Endothelial cell (in vitro differentiated cells): ENCODE results near the gene IGFBP4. TPM values are rescaled to one million over a fixed set of nuclear protein-coding genes. Genes with fewer than 3 reads are reported as not detected.
"Not testable (repeated sequence)": the region's sequence is repeated elsewhere in the genome, so short reads cannot be mapped to it uniquely, and the experiment has no call there.

Source experiments
- DNase-seq: peaks from one replicate; pipeline ENCODE4 v3.0.0; 2021; ENCODE audit warnings: low spot score
- H3K27ac Mint-ChIP-seq: one replicate; pipeline ENCODE4 v1.8.0; 2021; ENCODE audit warnings: mixed read lengths, inconsistent platforms; ENCODE audit not compliant: unreplicated experiment
- H3K27me3 Mint-ChIP-seq: one replicate; pipeline ENCODE4 v1.8.0; 2021; ENCODE audit warnings: mild to moderate bottlenecking, moderate library complexity, mixed read lengths, inconsistent platforms; ENCODE audit not compliant: unreplicated experiment
- H3K36me3 Mint-ChIP-seq: one replicate; pipeline ENCODE4 v1.8.0; 2021; ENCODE audit warnings: mild to moderate bottlenecking, low read depth, mixed read lengths, inconsistent platforms; ENCODE audit not compliant: unreplicated experiment
- H3K4me1 Mint-ChIP-seq: one replicate; pipeline ENCODE4 v1.8.0; 2021; ENCODE audit warnings: mild to moderate bottlenecking, mixed read lengths, inconsistent platforms; ENCODE audit not compliant: unreplicated experiment
- H3K4me3 Mint-ChIP-seq: one replicate; pipeline ENCODE4 v1.8.0; 2021; ENCODE audit warnings: mild to moderate bottlenecking, mixed read lengths, inconsistent platforms; ENCODE audit not compliant: unreplicated experiment
- H3K9me3 Mint-ChIP-seq: one replicate; pipeline ENCODE4 v1.8.0; 2021; ENCODE audit warnings: mixed read lengths, inconsistent platforms; ENCODE audit not compliant: unreplicated experiment
- total RNA-seq: library from RNA; stranded (reverse); fragmentation: NEBNext Ultra II Directional; extraction: Animal tissue kit (Norgen Biotek cat#: 25700); gene quantifications from one replicate; pipeline ENCODE4 v1.2.1, GENCODE V29; 2021; ENCODE audit not compliant: unreplicated experiment
- TF ChIP-seq, protein P1 (sequence below): fragments of 200-600 bp; sonication (generic); IDR thresholded peaks from one replicate; pipeline ENCODE4 v1.5.0; 2021; ENCODE audit warnings: antibody characterized with exemption; ENCODE audit not compliant: unreplicated experiment

IGFBP4 gene
- total RNA-seq, 1 donor from 2014 or later = 1,531 TPM

DNA sequence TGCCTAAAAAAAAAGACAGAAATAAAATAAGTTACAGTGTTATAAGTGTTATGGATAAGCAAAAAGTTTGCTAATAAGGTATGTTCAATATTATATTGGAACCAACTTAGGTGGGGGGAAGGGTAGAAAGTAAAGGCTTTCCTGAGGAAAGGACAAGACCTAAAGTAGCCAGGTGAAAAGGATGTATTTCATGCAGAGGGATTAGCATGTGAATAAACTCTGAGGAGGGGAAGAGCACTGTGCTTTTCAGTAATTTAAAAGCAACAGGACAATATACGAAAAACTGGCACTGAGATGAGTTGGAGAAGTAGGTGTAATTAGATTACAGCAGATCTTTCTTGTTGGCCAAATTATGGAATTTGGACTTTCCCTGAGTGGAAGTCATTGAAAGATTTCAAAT is 33.2 kb upstream of the IGFBP4 start:
- Mint-ChIP-seq H3K4me3 (no peak overlapping the region), H3K4me1 (peaks cover 9% of the 10 kb centered on the region), H3K36me3 (no peaks in the 10 kb centered on the region), H3K27me3 (no peaks in the 10 kb centered on the region), H3K27ac (no peak overlapping the region), H3K9me3 (no peaks in the 10 kb centered on the region)
- TF ChIP-seq, protein P1, sequence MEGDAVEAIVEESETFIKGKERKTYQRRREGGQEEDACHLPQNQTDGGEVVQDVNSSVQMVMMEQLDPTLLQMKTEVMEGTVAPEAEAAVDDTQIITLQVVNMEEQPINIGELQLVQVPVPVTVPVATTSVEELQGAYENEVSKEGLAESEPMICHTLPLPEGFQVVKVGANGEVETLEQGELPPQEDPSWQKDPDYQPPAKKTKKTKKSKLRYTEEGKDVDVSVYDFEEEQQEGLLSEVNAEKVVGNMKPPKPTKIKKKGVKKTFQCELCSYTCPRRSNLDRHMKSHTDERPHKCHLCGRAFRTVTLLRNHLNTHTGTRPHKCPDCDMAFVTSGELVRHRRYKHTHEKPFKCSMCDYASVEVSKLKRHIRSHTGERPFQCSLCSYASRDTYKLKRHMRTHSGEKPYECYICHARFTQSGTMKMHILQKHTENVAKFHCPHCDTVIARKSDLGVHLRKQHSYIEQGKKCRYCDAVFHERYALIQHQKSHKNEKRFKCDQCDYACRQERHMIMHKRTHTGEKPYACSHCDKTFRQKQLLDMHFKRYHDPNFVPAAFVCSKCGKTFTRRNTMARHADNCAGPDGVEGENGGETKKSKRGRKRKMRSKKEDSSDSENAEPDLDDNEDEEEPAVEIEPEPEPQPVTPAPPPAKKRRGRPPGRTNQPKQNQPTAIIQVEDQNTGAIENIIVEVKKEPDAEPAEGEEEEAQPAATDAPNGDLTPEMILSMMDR = no peak
- DNase-seq = no peak

DNA sequence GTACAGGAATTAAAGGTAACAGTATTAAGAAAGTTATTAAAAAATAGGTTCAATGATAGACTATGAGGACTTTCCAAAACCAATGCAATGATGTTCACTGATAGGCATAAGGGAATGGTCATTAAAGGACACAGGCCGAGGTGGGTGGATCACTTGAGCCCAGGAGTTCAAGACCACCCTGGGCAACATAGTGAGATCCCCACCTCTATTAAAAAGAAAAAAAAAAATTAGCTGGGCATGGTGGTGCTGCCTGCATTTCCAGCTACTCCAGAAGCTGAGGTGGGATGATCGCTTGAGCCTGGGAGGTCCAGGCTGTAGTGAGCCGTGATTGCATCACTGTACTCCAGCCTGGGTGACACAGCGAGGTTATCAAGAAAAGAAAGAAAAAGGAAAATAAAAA is 31.4 kb upstream of the IGFBP4 start:
- Mint-ChIP-seq H3K27me3 (no peaks in the 10 kb centered on the region), H3K4me1 (peaks cover 9% of the 10 kb centered on the region), H3K27ac (no peak overlapping the region), H3K4me3 (no peak overlapping the region), H3K36me3 (no peaks in the 10 kb centered on the region), H3K9me3 (no peaks in the 10 kb centered on the region)
- DNase-seq = no peak
- TF ChIP-seq, protein P1 = no peak

DNA sequence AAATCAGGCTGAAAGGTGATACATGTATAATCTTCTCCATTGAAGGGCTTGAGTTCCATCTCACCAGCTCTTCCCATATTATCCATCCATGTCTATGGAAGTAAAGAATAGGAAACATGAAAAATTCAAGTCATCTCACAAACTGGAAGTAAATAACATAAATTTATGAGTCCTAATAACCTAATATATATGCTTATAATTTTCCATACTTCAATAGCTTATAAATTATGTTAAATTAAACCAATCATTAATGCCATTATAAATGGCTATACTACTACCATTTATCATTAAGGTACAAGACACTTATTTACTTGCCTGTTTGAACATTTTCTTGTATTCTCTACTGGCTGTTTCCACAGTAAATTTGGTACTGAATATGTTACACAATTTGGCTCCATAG is 30.4 kb upstream of the IGFBP4 start:
- TF ChIP-seq, protein P1 = no peak
- H3K4me3 Mint-ChIP-seq = no peak overlapping the region
- H3K27ac Mint-ChIP-seq = no peak overlapping the region
- no peaks in the 10 kb centered on the region for H3K27me3 Mint-ChIP-seq
- no peaks in the 10 kb centered on the region for H3K9me3 Mint-ChIP-seq
- H3K36me3 Mint-ChIP-seq = no peaks in the 10 kb centered on the region
- peaks cover 9% of the 10 kb centered on the region for H3K4me1 Mint-ChIP-seq
- no peak for DNase-seq

DNA sequence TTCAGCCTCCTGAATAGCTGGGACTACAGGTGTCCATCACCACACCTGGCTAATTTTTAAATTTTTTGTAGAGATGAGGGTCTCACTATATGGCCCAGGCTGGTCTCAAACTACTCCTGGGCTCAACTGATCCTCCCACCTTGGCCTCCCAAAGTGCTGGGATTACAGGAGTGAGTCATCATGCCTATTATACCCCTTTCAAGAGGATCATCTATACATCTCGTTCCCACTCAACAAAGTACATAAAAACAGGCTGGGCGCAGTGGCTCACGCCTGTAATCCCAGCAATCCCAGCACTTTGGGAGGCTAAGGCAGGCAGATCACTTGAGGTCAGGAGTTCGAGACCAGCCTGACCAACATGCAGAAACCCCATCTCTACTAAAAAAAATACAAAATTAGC is 28.9 kb upstream of the IGFBP4 start:
- not testable (repeated sequence) for H3K9me3 Mint-ChIP-seq, H3K4me3 Mint-ChIP-seq, H3K27me3 Mint-ChIP-seq, DNase-seq, H3K36me3 Mint-ChIP-seq, H3K27ac Mint-ChIP-seq
- H3K4me1 Mint-ChIP-seq = peaks cover 11% of the 10 kb centered on the region

DNA sequence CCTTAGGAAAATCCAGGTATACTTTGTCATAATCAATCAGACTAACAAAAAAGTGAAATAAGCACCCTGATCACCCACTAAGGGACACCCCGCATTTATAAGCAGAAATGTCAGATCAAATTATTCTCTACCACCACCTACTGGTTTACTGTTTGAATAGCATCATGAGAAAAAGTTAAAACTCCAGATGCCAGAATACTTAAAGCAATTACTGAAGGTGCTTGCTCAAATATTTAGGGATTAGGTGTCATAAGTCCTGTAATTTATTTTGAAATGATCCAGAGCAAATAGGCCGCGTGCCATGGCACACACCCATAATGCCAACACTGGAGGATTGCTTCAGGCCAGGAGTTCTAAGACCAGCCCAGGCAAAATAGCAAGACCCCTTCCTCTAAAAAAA is 27.9 kb upstream of the IGFBP4 start:
- peaks cover 10% of the 10 kb centered on the region for H3K4me1 Mint-ChIP-seq
- H3K27ac Mint-ChIP-seq = no peak overlapping the region
- H3K36me3 Mint-ChIP-seq = no peaks in the 10 kb centered on the region
- no peaks in the 10 kb centered on the region for H3K9me3 Mint-ChIP-seq
- DNase-seq = no peak
- H3K27me3 Mint-ChIP-seq = peaks cover 2% of the 10 kb centered on the region
- TF ChIP-seq, protein P1 = peak; percentile 71
- no peak overlapping the region for H3K4me3 Mint-ChIP-seq

DNA sequence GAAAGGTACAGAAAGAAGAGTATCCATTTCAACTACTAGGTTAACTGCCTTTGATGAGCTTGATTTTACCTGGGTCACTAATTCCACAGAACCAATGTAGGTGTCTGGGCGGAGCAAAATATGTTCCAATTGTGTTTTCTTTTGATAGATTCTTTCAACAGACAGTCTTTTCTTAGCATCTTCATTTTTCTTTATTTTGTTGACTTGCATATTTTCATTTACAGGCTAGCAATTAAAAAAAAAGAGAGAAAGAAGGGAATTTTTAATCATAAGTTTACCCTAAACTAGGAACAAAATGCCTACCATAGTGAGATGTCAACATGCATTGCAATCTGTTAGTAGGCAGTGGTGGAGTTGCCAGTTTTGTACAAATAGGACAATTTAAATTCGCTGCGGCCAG is 26.6 kb upstream of the IGFBP4 start:
- Mint-ChIP-seq H3K4me1 (peaks cover 7% of the 10 kb centered on the region), H3K36me3 (no peaks in the 10 kb centered on the region), H3K27ac (no peak overlapping the region)

More for the DNA sequence above, 26.6 kb upstream of the IGFBP4 start:
- TF ChIP-seq, protein P1 = no peak
- H3K27me3 Mint-ChIP-seq = peaks cover 2% of the 10 kb centered on the region
- DNase-seq = no peak
- no peaks in the 10 kb centered on the region for H3K9me3 Mint-ChIP-seq
- peak overlapping the region; percentile 98 for H3K4me3 Mint-ChIP-seq
